UCSD-AML1 (cell line): Measurements from ENCODE around the gene ANTKMT.
A peak's percentile ranks its signal among the peaks of the same experiment; 100 is the strongest.

Source experiments
- DNase-seq: peaks from one replicate; lab custom pipeline; 2025; ENCODE audit not compliant: unreplicated experiment; lab: John Stamatoyannopoulos, UW

Gene ANTKMT

GRCh38 chr16:726188-726437 is 5.2 kb downstream of the ANTKMT start:
- no peak for DNase-seq

- DNase-seq = peak; percentile 65
These were observed 5.7 kb downstream of the ANTKMT start, which contains the start of the genes CCDC78 and HAGHL for GRCh38 chr16:726438-727290. TSS of gene CCDC78 (minus strand) at chr16:726443. CDS start at chr16:726367, 76 bp downstream. TSS of gene HAGHL (plus strand) at chr16:727106. CDS start at chr16:727510, 404 bp downstream.

- no peak for DNase-seq
These were observed 6.5 kb downstream of the ANTKMT start for GRCh38 chr16:727291-727977.

GRCh38 chr16:728131-728889 is 7.4 kb downstream of the ANTKMT start:
- DNase-seq = peak; percentile 53

GRCh38 chr16:728890-729744 is 8.2 kb downstream of the ANTKMT start:
- DNase-seq = no peak

GRCh38 chr16:729768-730665 is 9.1 kb downstream of the ANTKMT start:
- DNase-seq = no peak

GRCh38 chr16:730666-731509 is 9.9 kb downstream of the ANTKMT start:
- no peak for DNase-seq

GRCh38 chr16:732332-732731 is 11.4 kb downstream of the ANTKMT start:
- DNase-seq = no peak

- no peak for DNase-seq
These were observed 12.0 kb downstream of the ANTKMT start for GRCh38 chr16:732936-733335.

GRCh38 chr16:733382-734207 is 12.6 kb downstream of the ANTKMT start:
- peak; percentile 19 for DNase-seq

GRCh38 chr16:734208-734980 is 13.4 kb downstream of the ANTKMT start:
- DNase-seq = no peak

- DNase-seq = no peak
These were observed 14.3 kb downstream of the ANTKMT start for GRCh38 chr16:734981-735881.

- no peak for DNase-seq
These were observed 15.1 kb downstream of the ANTKMT start for GRCh38 chr16:735982-736453.

GRCh38 chr16:736936-737481 is 16.1 kb downstream of the ANTKMT start:
- DNase-seq = no peak

- no peak for DNase-seq
These were observed 18.9 kb downstream of the ANTKMT start for GRCh38 chr16:739560-740458.
